GM12872 (cell line): ENCODE data around the gene FAM89B.

Source experiments
- TF ChIP-seq, protein P1 (sequence below): IDR thresholded peaks from 3 replicates; pipeline ENCODE4 v1.5.1; 2011; ENCODE audit warnings: low read depth, mild to moderate bottlenecking, low read length, moderate library complexity; ENCODE audit not compliant: insufficient read depth

The FAM89B gene

GRCh38 chr11:65572356-65573051, at the start of gene FAM89B:
Gene FAM89B (plus strand): TSS chr11:65572538. CDS start chr11:65572670, 132 bp downstream.
- TF ChIP-seq, protein P1, sequence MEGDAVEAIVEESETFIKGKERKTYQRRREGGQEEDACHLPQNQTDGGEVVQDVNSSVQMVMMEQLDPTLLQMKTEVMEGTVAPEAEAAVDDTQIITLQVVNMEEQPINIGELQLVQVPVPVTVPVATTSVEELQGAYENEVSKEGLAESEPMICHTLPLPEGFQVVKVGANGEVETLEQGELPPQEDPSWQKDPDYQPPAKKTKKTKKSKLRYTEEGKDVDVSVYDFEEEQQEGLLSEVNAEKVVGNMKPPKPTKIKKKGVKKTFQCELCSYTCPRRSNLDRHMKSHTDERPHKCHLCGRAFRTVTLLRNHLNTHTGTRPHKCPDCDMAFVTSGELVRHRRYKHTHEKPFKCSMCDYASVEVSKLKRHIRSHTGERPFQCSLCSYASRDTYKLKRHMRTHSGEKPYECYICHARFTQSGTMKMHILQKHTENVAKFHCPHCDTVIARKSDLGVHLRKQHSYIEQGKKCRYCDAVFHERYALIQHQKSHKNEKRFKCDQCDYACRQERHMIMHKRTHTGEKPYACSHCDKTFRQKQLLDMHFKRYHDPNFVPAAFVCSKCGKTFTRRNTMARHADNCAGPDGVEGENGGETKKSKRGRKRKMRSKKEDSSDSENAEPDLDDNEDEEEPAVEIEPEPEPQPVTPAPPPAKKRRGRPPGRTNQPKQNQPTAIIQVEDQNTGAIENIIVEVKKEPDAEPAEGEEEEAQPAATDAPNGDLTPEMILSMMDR = no peak

DNA sequence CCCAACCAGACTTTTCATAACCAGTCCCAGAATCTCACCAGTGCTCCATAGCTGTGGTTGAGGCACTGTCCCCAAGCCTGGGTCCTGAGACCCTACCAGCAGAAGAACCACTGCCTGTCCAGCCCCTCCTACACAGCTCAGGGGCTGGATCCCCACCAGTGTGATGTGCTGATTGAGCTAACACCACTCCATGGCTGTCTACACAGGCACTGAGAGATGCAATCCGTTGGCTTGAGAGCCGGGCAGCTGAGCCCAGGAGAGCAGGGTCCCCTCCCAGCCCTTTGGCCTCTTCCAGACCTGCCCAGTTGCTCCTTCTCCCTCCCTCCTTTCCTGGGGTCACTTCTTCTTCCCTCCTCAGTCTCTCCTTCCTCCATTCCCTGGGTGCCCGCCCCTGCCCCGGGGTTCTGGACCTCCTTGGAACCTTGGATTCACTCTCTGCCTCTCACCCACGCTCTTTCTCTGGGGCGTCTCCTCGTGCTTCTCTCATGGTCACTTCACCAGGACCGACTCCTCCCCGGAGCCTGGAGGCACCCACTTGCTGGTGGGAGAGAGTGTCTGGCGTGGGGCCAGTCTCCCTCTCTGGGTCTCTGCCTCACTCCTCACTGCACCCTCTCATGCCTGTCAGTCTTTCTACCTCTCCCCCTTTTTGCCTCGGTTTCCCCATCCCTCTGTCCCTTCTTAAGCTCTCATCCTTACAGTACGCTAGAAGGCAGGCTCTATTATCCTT, 48.2 kb upstream of the FAM89B start:
- TF ChIP-seq, protein P1 = no peak

DNA sequence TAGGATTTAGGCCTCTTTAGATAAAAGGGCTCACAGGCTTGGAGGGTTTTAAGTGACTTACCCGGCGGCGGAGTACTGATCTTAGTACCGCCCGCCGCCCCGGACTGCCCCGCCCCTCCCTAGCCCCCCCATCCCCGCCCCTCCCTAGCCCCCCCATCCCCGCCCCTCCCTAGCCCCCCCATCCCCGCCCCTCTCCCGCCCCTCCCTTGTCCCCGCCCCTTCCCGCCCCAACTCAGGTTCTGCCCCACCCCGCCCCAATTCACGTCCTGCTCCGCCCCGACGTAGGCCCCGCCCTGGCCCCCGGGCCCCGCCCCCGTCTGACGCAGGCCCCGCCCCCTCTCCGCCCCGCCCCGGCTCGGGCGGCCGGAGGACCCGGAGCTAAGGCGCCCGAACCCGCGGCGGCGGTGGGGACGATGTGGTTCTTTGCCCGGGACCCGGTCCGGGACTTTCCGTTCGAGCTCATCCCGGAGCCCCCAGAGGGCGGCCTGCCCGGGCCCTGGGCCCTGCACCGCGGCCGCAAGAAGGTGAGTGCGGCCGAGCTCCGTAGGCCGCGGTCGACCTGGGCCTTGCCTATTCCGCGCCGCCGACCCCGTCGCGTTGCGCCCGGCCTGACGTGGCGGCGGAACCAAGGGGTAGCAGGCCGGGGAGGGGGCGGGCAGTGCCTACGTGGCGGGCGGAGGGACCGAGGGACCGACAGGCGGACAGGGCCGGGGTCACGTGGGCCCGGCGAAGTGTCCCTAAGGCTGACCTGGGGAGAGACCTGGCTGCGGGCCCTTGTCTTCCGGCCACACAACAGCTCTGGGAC, 47.4 kb upstream of the FAM89B start, which contains the start of gene SCYL1:
SCYL1 (plus strand) TSS at position 343 of the 805 bp plus-strand sequence; CDS start at position 414, 71 bp downstream.
- TF ChIP-seq, protein P1 = no peak

DNA sequence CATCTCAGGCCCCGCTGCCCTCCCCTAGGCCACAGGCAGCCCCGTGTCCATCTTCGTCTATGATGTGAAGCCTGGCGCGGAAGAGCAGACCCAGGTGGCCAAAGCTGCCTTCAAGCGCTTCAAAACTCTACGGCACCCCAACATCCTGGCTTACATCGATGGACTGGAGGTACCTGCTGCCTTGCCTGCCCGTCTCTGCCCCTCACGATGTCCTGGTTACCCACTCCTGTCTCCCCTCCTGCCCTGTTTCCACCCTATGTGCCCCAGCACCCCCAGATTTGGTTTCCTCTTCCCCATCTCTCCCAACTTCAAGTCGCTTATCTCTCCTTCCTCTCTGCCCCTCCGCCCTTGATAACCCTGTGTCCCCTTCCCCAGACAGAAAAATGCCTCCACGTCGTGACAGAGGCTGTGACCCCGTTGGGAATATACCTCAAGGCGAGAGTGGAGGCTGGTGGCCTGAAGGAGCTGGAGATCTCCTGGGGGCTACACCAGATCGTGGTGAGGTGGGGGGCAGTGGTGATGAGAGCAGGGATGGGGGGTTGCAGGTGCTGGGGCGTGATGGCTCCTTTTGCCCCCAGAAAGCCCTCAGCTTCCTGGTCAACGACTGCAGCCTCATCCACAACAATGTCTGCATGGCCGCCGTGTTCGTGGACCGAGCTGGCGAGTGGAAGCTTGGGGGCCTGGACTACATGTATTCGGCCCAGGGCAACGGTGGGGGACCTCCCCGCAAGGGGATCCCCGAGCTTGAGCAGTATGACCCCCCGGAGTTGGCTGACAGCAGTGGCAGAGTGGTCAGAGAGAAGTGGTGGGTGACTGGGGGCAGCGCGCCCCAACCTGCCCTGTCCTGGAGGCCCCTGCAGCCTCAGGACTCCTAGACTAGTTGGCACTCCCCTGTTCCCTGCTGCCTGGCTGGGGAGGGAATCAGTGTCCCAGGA, 46.5 kb upstream of the FAM89B start:
- TF ChIP-seq, protein P1 = no peak

DNA sequence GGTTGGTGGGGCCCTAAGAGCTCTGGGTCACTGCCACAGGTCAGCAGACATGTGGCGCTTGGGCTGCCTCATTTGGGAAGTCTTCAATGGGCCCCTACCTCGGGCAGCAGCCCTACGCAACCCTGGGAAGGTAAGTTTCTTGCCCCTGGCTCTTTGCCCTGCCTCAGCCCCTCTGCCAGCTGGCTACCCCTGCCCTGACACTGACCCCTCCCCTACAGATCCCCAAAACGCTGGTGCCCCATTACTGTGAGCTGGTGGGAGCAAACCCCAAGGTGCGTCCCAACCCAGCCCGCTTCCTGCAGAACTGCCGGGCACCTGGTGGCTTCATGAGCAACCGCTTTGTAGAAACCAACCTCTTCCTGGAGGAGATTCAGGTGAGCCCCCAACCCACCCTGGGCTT, 45.6 kb upstream of the FAM89B start:
- TF ChIP-seq, protein P1 = no peak

GRCh38 chr11:65528819-65529350, 43.5 kb upstream of the FAM89B start:
- TF ChIP-seq, protein P1 = no peak
